Dermis microvascular lymphatic vessel endothelial cell (primary cell): ENCODE results near the gene RBM47. TPM values are rescaled to one million over a fixed set of nuclear protein-coding genes. Genes with fewer than 3 reads are reported as not detected.
"Not testable (repeated sequence)": the region's sequence is repeated elsewhere in the genome, so short reads cannot be mapped to it uniquely, and the experiment has no call there.

Source experiments
- DNase-seq, 2 donors: peaks; one replicate each; pipeline versions ENCODE4 v3.0.0 to v3.0.0-alpha.2; 2010; ENCODE audit warnings: low read depth in 2 of 2
- total RNA-seq: library from RNA; depleted of rRNA; stranded (reverse); fragments of >200 nt; gene quantifications from 2 replicates; pipeline ENCODE4 v1.2.1, GENCODE V29; 2014

Gene RBM47
- total RNA-seq, 1 donor from 2014 or later: under 0.01 TPM

DNA sequence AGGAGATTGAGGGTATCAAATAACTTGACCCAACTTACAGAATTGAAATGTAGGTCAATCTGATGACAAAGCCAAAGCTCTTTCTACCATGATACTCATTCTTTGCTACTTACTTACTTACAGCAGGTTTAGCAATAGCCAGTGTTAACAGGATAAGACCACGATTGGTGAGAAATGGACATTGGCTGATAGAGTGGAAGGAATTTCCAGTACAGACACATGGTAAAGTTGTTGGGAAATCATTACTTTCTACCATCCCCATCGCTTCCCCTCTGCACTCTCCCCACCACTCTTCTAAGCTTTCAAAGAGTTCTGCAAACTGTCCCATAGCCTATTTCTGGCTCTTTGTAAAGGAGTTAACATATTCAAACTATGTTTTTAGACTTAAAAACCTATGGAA is 174.8 kb downstream of the RBM47 start:
- no peak for DNase-seq

DNA sequence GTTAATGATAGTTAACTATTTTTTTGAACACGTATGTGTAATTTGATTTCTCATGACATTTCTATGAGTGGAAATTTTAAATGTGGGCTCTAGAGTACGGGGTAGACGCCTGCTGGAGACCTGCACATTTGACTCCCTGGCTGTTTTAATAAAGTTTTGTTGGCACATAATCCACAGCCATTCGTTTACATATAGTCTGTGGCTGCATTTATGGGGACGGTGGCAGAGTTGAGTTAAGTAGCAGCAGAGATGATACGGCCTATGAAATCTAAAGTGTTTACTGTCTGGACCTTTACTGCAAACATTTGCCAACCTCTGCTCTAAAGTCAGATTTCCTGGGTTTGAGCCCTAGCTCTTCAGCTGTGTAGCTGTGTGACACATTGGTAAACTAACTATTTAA is 175.8 kb downstream of the RBM47 start:
- DNase-seq: no peak

DNA sequence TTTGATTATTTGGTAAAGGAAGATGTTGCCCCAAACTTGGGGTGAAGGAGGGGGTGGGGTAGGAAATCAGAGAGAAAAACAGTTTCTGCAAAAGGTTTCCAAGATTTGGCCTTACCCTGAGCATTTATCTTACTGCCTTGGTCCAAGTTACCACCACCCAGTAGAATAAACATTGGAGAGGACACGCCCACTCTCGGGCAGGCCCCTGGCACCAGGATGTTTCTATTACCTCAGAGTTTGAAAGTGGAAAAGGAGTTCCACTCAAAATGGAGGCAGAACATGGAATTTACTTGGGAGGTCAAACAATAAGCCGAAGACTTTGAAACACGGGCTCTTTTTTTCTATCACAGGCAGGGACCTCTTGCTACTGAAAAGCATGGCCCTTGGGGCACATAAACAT is 180.8 kb downstream of the RBM47 start:
- DNase-seq: no peak

DNA sequence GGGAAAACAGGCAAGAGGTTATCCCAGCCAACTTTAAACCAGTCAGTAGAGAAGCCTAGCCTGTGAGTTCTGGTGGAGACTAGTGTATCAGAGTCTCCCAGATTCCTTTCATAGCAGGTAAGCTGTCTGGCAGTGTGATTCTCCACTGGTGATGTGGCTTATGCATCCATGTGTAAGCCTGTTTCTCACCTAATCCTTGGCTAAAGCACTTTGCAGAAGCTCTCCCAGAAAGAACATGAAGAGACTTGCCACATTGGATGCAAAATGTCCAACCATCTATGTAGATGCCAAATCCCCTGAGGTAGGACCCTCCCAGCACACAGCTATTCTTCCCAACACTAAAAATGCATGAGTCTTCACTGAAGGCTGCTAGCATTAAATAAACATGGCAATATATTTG is 182.8 kb downstream of the RBM47 start:
- no peak for DNase-seq

DNA sequence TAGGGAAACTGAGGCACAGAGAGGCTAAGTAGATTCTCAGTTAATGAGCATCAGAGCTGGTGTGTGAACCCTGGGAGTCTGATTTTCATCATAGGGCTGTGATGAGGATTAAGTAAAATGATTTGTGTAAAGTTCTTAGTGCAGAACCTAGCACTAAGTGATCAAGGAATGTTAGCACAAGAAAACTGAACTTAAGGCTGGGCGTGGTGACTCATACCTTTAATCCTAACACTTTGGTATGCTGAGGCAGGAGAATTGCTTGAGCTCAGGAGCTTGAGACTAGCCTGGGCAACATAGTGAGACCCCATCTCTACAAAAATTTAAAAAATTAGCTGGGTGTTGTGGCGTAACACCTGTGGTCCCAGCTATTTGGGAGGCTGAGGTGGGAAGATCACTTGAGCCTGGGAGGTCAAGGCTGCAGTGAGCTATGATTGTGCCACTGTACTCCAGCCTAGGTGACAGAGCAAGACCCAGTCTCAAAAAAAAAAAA is 183.4 kb downstream of the RBM47 start:
- DNase-seq: not testable (repeated sequence)

DNA sequence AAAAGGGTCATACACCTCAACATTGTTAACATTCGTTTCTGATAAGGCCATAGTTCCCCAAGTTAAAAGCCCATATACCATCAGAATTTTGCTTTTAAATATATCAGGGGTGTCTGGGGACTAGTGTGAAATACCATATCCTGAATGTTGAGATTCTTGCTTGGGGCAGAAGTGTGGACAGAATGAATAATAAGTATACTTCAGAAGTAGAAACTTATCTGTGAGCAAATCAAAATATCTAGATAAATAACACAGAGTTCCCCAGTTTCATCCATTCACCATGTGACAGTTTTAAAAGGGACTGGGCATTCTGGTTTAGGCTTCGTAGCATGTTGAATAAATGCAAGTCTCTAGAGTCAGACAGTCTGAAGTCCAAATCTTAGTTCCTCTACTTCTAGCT is 184.0 kb downstream of the RBM47 start:
- DNase-seq: no peak

DNA sequence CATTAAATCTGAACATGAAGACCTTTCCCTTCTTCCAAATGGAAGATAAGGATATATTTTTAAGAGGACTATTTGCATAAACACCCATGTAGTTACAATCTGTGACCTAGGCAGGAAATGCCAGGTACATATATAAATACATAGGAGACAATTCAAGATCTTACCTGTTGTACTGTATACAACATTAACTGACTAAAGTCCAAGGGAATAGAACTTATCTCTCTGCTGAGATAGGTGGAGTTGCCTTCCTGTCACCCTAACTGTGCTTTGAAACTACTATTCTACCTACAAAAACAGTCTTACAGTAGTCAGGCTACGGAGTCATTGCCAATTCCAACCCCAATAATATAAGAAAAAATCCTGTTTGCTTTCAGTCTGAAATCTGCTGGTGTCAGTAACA is 188.2 kb downstream of the RBM47 start:
- DNase-seq: no peak

DNA sequence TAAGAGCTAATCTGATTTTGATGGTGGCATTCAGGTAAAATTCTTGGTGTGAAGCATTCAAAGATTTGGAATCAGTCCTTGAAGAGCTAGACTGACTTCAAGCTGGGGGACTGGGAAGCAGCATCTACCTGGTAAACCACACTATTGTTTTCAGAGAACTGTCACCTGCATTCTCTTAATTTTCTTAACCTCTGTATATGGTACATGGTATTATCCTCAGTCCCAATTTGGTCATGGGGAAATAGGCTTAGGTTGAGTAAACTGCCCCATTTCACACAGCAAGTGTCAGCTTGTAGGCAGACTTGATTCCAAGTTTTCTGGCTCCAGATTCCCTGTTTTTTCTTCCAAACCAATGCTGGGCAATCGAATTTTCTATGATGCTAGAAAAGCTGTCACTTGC is 190.1 kb downstream of the RBM47 start:
- no peak for DNase-seq

DNA sequence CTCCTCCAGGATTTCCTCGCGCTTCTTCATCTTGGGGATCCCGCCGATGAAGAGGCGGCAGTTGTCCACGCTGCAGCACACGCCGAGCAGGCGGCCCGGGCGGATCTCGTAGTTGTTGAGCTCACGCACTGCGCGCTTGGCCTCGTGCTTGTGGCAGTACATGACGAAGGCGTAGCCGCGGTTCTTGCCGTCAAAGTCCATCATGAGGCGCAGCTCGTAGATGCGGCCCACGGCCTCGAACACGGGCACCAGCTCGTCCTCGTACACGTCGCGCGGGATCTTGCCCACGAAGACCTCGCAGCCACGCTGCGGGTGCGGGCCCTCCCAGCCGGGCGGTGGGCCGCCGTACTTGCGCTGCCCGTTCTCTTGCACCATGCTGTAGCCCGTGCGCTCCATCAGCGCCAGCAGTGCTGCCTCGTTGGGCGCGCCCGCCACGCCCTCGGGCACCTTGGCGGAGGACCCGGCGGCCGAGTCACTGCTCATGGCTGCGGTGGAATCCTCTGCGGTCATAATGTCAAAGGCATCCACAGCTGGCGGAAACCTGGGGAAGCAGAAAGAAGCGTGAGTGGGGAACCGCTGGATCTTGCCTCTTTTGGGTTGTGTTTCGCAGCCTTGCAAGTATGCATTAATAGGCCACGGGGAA is 191.2 kb downstream of the RBM47 start:
- DNase-seq: no peak

DNA sequence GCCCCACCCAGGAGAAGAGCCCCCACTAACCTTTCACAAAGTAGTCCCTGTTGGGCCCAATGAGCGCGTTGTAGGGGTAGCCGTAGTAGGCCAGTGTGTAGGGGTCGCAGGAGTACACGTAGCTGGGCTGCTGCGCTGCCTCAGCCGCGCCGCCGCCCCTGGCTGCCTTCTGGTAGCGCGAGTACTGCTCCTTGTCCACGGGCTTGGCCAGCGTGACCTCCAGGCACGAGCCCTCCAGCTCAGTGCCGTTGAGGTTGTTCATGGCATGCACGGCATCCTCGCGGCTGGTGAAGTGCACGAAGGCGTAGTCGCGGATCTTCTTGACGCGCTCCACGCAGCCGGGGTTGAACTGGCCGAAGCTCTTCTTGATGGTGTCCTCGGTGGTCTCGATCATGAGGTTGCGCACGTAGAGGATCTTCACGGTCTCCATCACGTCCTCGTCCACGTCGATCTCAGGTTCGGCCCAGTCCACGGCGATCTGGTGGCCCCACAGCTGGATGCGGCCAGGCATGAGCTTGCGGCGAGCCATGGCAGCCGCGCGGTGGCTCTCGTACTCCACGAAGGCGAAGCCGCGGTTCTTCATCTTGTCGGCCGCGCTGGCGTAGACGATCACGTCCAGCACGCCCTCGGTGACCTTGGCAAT is 191.8 kb downstream of the RBM47 start:
- DNase-seq: no peak

DNA sequence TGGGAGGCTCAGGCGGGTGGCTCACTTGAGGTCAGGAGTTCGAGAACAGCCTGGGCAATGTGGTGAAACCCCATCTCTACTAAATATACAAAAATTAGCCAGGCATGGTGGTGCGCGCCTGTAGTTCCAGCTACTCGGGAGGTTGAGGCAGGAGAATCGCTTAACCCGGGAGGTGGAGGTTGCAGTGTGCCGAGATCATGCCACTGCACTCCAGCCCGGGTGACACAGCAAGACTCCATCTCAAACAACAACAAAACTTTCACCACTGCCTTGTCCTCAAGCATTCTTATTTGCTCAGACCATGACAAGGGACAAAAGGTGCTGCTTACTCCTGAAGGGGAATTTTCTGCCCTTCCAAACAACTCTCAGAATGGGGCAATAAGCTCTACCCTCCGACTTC is 194.4 kb downstream of the RBM47 start:
- DNase-seq: not testable (repeated sequence)

DNA sequence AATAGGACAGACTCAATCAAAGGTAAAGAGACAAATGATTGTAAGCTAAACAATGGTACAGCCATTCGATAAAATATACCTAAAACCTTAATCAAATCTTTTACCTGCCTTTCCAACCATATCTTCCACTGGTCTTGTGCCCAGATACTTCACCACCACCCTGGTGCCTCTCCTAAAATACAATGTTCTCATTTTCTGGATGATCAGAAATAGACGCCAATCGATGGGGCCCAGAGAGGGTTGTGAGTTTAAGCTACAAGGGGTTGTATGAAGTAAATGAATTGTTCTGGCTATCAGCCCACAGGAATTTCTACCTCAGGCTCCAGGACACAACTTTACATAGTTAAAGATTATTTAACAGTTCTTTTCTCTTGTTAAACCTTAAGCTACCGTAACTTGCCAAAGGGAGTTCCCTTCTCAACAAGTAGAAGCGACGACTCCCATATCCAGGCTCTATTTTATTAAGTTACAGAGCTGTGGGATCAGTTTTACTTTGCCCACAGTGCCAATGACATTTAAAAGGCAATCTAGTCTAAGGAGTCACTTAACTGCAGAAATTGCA is 195.5 kb downstream of the RBM47 start:
- no peak for DNase-seq

DNA sequence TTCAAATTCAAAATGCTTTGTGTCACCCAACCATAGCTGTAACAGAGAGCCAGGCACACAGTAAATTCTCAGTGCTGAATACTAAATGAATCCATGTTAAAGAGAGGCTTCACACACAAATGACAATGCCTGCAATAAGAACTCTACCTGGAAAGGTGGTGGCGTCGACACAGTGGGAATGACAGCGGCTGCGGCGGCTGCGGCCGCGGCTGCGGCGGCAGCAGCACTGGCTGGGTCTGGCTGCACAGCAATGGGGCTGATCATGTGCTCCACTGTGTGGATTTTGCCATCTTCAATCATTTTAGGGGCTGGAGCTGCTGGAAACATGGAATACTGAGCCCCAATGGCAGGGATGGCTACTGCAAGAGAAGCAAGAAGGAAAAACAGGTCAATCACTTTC is 197.2 kb downstream of the RBM47 start:
- DNase-seq: no peak

DNA sequence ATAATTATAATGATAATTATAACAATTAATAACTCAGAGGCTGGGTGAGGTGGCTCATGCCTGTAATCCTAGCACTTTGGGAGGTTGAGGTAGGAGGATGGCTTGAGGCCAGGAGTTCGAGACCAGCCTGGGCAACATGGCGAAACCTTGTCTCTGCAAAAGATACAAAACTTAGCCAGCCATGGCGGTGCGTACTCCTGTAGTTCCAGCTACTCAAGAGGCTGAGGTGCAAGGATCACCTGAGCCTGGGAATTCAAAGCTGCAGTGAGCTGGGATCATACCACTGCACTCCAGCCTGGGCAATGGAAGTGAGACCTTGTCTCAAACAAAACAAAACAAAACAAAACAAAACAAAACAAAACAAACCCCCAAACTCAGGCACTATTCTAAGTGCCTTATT is 201.8 kb downstream of the RBM47 start:
- not testable (repeated sequence) for DNase-seq

DNA sequence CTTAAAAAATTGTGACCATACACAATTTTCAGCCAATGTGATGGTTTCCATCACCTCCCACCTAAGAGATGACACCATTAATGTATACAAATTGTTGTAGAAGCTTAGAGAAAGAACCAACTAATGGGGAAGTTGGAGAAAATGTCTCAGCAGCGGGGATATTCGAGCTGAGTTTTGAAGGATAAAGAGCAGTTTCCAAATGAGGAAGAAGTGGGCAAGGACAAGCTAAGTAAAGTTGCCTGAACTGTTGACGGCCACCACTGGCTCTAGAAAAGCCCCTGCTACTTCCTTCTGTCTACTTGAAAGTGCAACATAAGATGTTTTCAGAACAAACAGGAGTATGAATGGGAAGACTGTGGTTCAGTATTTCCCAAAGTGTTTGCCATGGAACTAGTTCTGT is 202.5 kb downstream of the RBM47 start:
- no peak for DNase-seq

DNA sequence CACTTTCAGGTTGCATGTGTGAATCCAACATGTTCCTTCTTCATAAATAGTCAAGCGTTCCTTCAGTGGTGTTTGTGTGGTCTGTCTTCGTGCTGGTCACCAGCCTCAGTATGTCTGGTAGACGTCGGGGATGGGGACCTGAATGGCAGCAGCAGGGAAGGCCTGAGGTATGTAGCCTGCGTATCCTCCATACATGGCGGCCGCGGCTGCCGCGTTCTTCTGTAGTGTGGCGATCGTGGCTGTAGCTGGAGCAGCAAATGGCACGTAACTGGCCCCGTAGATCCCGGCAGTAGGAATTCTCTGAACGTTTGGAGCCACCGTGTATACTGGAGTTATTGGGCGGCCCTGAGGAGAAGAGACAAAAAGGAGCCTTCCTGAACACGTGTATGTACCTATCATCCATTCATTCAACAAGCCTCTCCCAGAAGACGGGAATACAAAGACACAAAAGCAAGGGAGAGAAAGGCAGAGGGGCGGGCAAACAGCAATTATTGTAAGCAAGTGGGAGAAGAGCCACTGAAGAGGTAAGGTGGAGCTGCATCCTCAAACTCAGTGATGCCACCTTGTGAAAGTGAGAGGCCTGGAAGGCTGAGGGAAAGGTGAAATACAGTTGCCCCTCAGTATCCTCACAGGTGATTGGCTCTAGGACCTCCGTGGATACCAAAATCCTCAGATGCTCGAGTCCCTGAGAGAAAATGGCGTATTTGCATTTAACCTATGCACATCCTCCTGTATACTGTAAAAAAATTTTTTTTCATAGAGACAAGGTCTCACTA is 203.7 kb downstream of the RBM47 start:
- DNase-seq: no peak

DNA sequence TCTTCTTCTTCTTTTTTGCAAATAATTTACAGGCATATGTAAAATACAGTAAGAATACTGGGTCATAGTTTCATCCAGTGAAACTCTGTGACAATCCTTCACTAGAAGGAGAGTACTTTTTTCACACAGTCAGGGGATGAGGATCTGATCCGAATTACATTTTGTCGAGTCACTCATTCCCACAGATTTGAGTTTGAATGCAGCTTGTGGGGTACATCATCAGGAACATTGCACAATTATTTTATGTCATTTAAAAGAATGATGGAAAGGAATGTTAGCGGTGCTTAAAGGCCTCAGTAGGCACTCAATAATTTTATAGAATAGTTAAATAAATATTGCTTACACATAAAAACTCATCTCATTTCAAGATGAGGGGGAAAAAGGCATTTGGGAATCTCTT is 205.9 kb downstream of the RBM47 start:
- DNase-seq: no peak

DNA sequence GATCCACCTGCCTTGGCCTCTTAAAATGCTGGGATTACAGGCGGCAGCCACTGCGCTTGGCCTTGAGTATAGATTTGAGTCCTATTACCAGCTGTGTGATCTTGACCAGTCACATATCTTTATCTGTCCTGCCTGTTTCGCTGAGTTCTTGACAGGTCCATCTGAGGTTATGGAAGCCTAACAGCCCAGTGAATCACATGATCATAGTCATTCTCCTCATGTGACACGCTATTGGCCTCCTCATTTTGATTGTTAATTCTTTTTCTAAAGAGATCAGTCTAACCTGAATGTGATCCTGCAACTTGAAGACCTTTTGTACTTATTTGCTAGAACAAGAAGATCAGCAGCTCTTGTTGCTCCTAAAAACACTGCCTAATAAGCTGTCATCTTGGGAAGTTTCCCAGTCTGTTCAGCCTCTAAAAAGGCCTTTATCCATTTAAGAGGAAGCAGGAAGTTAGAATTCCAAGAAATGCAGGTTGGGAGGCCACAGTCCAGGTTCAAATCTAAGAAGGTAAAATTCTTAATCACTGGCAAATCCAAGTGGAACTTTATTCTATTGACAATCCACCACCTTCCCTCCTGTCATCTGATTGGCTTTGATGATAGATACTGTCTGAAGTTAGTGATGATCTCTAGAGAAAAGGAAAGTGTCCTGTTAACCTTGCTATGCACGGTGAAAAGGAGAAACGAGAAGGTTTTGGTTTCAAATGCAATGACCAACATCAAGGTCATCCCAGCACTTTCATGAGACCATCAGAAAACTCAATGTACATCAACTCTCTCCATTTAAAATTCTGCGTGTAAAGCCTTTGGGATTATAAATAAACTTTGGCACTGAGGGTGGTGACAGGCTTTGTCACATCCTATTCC is 207.6 kb downstream of the RBM47 start:
- DNase-seq: no peak

DNA sequence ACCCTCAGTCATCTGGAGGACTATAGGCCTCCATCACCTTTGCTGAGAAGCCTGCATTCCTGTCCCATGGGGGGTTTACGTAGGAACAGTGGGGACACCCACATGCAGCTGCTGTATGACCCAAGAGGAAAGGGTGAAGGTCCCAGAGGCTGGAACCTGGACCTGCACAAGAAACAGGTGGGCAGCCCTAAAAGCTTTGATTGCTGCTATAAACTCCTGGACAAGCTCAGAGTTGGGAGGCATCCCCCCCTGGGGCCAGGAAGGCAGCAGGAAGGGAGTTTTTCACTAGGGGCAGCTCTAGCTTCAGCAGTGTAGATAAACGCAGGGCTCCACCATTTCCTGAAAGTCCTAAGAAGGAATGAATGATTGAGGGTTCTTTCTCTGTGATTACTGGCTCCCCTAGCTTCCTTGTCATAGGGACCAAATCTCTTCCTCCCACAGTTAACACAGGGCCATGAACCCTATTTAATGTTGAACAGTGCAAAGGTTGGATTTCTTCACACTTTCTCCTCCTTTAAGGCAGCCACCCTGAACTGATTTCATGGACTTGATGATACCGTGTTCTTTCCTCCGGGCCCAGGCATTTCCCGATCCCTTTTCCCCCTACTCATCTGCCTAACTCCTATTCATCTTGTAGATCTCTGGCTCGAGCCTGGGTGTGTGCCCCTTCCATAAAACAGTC is 210.3 kb downstream of the RBM47 start:
- DNase-seq: no peak

DNA sequence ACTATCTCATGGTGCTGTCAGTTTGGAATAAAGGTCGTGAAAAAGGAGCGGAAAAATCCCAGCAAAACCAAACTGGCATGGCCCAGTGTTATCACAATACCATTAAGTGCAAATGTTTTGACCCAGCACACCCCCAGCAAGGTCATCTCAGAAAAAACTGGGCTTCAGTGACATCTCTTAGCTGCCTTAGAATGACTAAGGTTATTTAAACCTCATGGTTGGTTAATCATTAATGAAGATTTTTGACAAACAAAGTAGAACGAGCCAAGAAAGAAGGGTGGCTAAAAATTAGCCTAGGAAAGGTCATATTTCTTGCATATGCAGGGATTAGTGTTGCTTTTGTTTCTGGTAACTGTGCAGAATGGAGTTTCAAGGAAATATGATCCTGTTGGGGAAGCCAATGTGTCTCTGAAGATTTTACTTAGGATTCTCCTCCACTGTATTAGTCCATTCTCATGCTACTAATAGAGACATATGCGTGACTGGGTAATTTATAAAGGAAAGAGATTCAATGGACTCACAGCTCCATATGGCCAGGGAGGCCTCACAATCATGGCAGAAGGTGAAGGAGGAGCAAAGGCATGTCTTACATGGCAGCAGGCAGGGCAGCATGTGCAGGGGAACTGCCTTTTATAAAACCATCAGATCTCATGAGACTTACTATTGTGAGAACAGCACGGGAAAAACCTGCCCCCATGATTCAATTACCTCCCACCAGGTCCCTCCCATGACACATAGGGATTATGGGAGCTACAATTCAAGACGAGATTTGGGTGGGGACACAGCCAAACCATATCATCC is 211.0 kb downstream of the RBM47 start:
- DNase-seq: no peak
